Osteoblast (primary cell): ENCODE results near the gene TSACC. TPM values are rescaled to one million over a fixed set of nuclear protein-coding genes. Genes with fewer than 3 reads are reported as not detected.
A peak's percentile ranks its signal among the peaks of the same experiment; 100 is the strongest.
"Not testable (repeated sequence)": the region's sequence is repeated elsewhere in the genome, so short reads cannot be mapped to it uniquely, and the experiment has no call there.

Source experiments
- DNase-seq: peaks from one replicate; pipeline ENCODE4 v3.0.0; 2011; ENCODE audit warnings: low spot score, mixed read lengths; ENCODE audit not compliant: insufficient read length; ENCODE audit errors: missing footprints
- H2AFZ ChIP-seq: 2 replicates; pipeline ENCODE4 v1.6.0; 2011; ENCODE audit warnings: mild to moderate bottlenecking, low read length
- H3K27ac ChIP-seq: 2 replicates; pipeline ENCODE4 v1.5.1; 2011; ENCODE audit warnings: mild to moderate bottlenecking, low read depth, low read length, moderate library complexity
- H3K27me3 ChIP-seq: 2 replicates; pipeline ENCODE4 v1.6.0; 2012; ENCODE audit warnings: mild to moderate bottlenecking, control low read depth, inconsistent platforms, low read length, moderate library complexity; ENCODE audit not compliant: insufficient read depth
- H3K36me3 ChIP-seq: 2 replicates; pipeline ENCODE4 v1.5.1; 2011; ENCODE audit warnings: mild to moderate bottlenecking, low read length, control low read depth, moderate library complexity; ENCODE audit not compliant: insufficient read depth
- H3K4me1 ChIP-seq: 2 replicates; pipeline ENCODE4 v1.5.1; 2011; ENCODE audit warnings: mild to moderate bottlenecking, low read length, control low read depth, moderate library complexity; ENCODE audit not compliant: insufficient read depth
- H3K4me2 ChIP-seq: 2 replicates; pipeline ENCODE4 v1.6.0; 2011; ENCODE audit warnings: mild to moderate bottlenecking, low read length; ENCODE audit not compliant: insufficient read depth
- H3K4me3 ChIP-seq: fragments of 200-600 bp; sonication (generic); 3 replicates; pipeline ENCODE4 v1.5.1; 2012; ENCODE audit warnings: mild to moderate bottlenecking, low read length, inconsistent platforms; ENCODE audit not compliant: insufficient read depth
- H3K79me2 ChIP-seq: 2 replicates; pipeline ENCODE4 v1.6.0; 2012; ENCODE audit warnings: mild to moderate bottlenecking, low read length, control low read depth, inconsistent platforms; ENCODE audit not compliant: insufficient read depth
- H3K9me3 ChIP-seq: 2 replicates; pipeline ENCODE4 v1.5.1; 2011; ENCODE audit warnings: low read depth, low read length, control low read depth
- H4K20me1 ChIP-seq: 2 replicates; pipeline ENCODE4 v1.6.0; 2012; ENCODE audit warnings: mild to moderate bottlenecking, low read length, control low read depth; ENCODE audit not compliant: insufficient read depth
- CTCF ChIP-seq: IDR thresholded peaks from 2 replicates; pipeline ENCODE4 v1.5.1; 2011; ENCODE audit warnings: mild to moderate bottlenecking, low read depth, low read length, moderate library complexity; ENCODE audit errors: extremely low read depth
- total RNA-seq: library from RNA; depleted of rRNA; stranded (reverse); fragments of >200 nt; gene quantifications from 2 replicates; pipeline ENCODE4 v1.2.3, GENCODE V29; 2012

The TSACC gene
- total RNA-seq, 1 donor, result 0.36 TPM

- Histone ChIP-seq H2AFZ (no peak overlapping the region), H4K20me1 (no peaks in the 10 kb centered on the region), H3K36me3 (no peaks in the 10 kb centered on the region), H3K27me3 (peaks cover 33% of the 10 kb centered on the region), H3K9me3 (no peaks in the 10 kb centered on the region), H3K4me1 (peaks cover 10% of the 10 kb centered on the region), H3K79me2 (no peaks in the 10 kb centered on the region), H3K27ac (no peak overlapping the region), H3K4me2 (no peak overlapping the region), H3K4me3 (no peak overlapping the region)
- no peak for DNase-seq
- no peak for TF ChIP-seq CTCF
Observed at GRCh38 chr1:156367383-156368156, 29.2 kb downstream of the TSACC start.

- TF ChIP-seq CTCF, result no peak
- no peaks in the 10 kb centered on the region for H3K9me3 ChIP-seq
- H3K4me1 ChIP-seq, result peaks cover 10% of the 10 kb centered on the region
- no peak overlapping the region for H3K4me3 ChIP-seq
- no peak overlapping the region for H3K27ac ChIP-seq
- H4K20me1 ChIP-seq, result no peaks in the 10 kb centered on the region
- DNase-seq, result no peak
- H3K27me3 ChIP-seq, result peaks cover 36% of the 10 kb centered on the region
- H3K79me2 ChIP-seq, result no peaks in the 10 kb centered on the region
- no peak overlapping the region for H2AFZ ChIP-seq
- H3K4me2 ChIP-seq, result no peak overlapping the region
- H3K36me3 ChIP-seq, result no peaks in the 10 kb centered on the region
Observed at GRCh38 chr1:156368157-156368658, 29.9 kb downstream of the TSACC start.

- Histone ChIP-seq H3K4me3 (peak within 1 kb of the TSS; percentile 66), H3K27ac (no peak within 1 kb of the TSS), H3K4me2 (peak within 1 kb of the TSS; percentile 74), H3K79me2 (no peaks in the 10 kb centered on the region), H3K36me3 (no peaks in the 10 kb centered on the region), H4K20me1 (no peaks in the 10 kb centered on the region), H3K9me3 (no peaks in the 10 kb centered on the region), H3K27me3 (peaks cover 40% of the 10 kb centered on the region), H2AFZ (peak within 1 kb of the TSS; percentile 50), H3K4me1 (peaks cover 10% of the 10 kb centered on the region)
- DNase-seq, result no peak
- no peak for TF ChIP-seq CTCF
Observed at GRCh38 chr1:156368889-156369684, 30.8 kb downstream of the TSACC start, which contains the start of gene RHBG. RHBG (plus strand) TSS chr1:156369211; CDS start chr1:156369250, 39 bp downstream.

- H4K20me1 ChIP-seq, H3K4me3 ChIP-seq, H2AFZ ChIP-seq, H3K9me3 ChIP-seq, H3K36me3 ChIP-seq, H3K79me2 ChIP-seq, DNase-seq, H3K27ac ChIP-seq: not testable (repeated sequence)
- peaks cover 40% of the 10 kb centered on the region for H3K27me3 ChIP-seq
- H3K4me2 ChIP-seq, result peak overlapping the region; percentile 74
- H3K4me1 ChIP-seq, result peaks cover 10% of the 10 kb centered on the region
Observed at GRCh38 chr1:156369685-156370286, 31.5 kb downstream of the TSACC start.
